22Rv1 (cell line): ENCODE data around the gene SESN3.
"Not testable (repeated sequence)": the region's sequence is repeated elsewhere in the genome, so short reads cannot be mapped to it uniquely, and the experiment has no call there.

ENCODE experiments used
- H3K27ac ChIP-seq: fragments of 450-650 bp; 2 replicates; pipeline ENCODE4 v1.5.1; 2017
- ZFX ChIP-seq: fragments of 450-650 bp; IDR thresholded peaks from 2 replicates; pipeline ENCODE4 v1.6.1; 2017; ENCODE audit warnings: antibody characterized with exemption, borderline replicate concordance
- TF ChIP-seq, protein P1 (sequence below): fragments of 450-650 bp; IDR thresholded peaks from 2 replicates; pipeline ENCODE4 v1.5.1; 2017; ENCODE audit warnings: mild to moderate bottlenecking

The SESN3 gene

DNA sequence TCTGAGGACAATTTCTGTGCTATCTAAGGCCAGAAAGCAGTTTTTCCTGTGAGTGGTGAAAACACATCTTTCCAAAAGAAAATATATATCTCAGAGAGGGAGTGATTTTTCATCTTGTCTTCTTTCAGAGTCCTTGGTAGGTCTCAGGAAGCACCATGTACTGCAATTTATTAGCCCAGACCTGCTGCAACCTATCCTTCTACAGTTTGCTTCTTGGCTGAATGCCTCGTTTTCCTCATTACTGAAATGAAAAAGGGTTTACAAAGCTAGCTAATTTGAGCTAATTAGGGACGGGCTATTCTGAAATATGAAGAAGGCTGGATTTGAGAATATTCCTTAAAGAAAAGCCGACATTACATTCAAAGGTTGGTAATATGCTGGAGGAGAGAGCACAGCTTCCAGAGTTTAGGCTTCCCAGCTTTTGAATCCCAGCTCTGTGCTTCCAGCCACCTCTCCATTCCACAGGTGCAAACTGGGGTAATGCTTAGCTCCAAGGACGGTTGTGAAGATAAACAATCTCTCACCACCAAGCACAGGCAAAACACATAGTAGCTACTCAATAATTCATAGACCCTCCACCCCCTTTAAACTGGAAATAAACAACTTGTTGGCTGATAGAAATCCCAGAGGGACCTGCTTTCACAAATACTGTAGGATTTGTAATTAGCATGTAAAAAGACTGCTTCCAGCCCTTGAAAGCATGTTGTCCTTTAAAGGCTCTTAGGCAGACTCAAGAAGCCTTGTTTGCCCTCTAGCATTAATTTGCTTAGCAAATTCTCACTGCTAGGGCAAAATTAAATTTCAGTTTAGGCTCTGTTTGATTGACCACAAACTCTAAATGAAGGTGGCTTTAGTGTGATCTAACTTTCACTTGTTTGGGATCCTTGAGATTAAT, 24.5 kb upstream of the SESN3 start:
- H3K27ac ChIP-seq = no peak overlapping the region
- TF ChIP-seq, protein P1, sequence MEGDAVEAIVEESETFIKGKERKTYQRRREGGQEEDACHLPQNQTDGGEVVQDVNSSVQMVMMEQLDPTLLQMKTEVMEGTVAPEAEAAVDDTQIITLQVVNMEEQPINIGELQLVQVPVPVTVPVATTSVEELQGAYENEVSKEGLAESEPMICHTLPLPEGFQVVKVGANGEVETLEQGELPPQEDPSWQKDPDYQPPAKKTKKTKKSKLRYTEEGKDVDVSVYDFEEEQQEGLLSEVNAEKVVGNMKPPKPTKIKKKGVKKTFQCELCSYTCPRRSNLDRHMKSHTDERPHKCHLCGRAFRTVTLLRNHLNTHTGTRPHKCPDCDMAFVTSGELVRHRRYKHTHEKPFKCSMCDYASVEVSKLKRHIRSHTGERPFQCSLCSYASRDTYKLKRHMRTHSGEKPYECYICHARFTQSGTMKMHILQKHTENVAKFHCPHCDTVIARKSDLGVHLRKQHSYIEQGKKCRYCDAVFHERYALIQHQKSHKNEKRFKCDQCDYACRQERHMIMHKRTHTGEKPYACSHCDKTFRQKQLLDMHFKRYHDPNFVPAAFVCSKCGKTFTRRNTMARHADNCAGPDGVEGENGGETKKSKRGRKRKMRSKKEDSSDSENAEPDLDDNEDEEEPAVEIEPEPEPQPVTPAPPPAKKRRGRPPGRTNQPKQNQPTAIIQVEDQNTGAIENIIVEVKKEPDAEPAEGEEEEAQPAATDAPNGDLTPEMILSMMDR = no peak
- no peak for TF ChIP-seq ZFX

DNA sequence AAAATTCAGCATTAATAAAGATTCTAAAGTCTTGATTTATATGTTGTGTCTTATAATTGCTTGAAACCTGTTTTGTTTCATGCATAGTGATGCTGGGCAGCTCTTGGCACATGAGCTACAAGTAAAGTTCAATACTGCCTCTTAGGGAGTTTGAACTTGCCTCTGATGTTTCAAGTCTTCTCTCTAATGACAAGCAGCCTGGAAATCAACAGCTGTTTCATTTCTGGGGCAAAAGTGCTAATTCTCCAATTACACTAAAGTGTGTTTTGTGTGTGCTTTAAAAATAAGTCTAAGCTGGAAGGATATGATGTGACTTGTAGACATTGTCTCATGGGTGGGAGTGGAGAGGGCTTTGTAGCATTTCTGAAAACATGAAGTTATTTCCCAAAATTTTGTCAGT, 23.7 kb upstream of the SESN3 start:
- no peak overlapping the region for H3K27ac ChIP-seq
- TF ChIP-seq, protein P1 = no peak
- TF ChIP-seq ZFX = no peak

DNA sequence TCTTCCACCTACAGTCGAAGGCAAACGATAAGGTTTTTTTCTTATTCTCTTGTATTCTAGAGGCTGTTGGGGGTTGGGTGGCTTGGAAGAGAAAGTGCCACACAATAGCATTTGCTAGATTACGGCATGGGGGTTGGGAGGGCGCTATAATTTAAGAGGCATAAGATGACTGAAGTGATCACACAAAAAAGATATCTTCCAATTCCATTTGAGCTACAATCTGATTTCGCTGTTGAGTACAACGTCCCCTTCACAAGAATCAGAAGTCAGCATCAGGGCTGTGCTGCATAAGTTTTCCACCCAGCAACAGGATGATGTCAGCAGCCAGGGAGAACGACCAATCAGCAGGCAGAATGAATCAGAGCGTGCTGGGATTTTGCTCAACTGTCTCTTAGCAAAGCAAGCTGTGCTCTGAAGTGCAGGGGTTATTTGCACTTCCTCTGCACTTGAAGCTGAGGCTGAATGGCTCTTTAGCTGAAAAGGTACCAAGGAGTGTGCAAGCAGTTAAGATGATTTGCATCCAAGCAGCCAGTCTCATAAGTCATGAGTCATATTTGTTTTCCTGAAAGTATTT, 23.2 kb upstream of the SESN3 start:
- no peak overlapping the region for H3K27ac ChIP-seq
- TF ChIP-seq, protein P1 = no peak
- no peak for TF ChIP-seq ZFX

DNA sequence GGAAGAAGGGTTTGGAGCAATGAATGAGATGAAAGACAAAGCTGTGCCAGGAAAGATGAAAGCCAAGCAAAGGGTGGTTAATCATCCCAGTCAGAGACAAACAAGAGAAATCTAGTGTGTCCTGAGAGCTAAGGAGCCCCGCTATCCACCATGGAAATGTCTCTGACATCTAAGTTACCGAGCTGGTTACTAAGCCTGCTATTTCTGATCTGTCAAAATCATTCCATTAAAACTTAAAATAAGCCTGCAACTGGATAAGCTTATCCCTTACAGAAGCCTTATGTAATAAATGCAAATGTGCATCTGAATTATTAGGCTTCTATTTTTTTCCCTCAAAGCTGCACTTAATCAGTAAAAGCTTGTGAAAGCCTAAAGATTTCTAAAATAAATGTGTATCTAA, 22.1 kb upstream of the SESN3 start:
- no peak for TF ChIP-seq ZFX
- TF ChIP-seq, protein P1 = no peak
- H3K27ac ChIP-seq = no peak overlapping the region

DNA sequence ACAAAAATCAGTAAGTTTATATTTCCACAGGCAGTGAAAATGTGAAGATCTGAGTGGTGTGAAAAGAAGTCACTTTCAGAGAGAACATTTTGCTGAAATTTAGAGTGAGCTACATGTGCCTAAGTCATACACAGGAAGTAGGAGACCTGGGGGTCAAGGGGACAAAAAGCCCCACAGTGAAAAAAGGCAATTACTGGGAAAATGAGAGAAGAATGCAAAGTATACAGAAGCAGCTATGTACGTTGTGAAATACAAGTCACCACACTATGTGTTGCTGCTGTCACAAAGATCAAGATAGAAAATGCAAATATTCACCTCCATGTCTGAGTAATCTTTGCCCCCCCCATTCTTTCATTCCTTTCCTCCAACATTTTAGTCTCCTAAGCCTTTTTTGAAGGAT, 21.6 kb upstream of the SESN3 start:
- no peak overlapping the region for H3K27ac ChIP-seq
- TF ChIP-seq ZFX = no peak
- TF ChIP-seq, protein P1 = no peak

DNA sequence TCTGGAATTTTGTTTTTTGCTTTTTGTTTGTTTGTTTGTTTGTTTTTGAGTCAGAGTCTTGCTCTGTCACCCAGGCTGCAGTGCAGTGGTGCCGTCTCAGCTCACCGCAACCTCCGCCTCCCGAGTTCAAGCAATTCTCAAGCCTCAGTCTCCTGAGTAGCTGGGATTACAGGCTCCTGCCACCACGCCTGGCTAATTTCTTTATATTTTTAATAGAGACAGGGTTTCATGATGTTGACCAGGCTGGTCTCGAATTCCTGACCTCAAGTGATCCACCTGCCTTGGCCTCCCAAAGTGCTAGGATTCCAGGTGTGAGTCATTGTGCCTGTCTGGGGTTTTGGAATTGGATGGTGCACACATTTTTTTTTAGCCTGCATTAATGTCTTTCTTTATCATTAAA, 20.9 kb upstream of the SESN3 start:
- not testable (repeated sequence) for H3K27ac ChIP-seq

DNA sequence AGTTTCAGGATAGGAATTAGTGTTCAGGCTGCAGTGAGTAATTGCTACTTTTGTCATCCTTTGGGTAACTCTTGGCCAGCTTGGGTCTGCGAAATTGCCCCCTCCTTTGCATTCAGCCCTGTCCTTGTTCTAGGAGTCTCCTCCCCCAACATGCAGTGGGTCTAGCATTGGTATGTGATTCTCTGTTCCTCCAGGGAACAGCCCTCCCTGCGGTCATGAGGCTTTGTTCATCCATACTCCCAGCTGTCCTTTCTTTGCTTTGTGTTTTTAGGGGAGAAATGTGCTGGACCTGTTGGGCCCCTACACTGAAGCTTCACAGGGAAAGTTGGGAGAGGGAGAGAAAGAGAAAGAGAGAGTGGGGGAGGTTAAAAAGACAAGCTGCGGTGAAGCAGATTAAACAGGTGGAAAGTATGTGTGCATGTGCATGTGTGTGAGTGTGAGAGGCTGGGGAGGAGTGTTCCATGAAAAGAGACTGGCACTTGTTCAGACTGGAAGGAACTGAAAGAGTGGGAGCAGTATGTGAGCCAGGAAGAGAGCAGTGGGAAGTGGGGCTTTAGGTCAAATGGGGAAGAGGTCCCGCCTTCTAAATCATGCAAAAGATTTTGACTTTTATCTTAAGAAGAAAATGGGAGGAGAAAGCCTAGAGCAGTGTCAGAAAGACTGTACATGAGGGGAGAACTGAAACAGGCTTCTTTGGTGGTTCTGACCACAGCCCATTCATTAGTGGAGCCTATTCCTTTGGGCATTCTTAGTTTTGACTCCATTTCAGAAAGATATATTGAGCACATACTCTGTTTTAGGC, 17.9 kb upstream of the SESN3 start:
- no peak overlapping the region for H3K27ac ChIP-seq
- no peak for TF ChIP-seq ZFX

DNA sequence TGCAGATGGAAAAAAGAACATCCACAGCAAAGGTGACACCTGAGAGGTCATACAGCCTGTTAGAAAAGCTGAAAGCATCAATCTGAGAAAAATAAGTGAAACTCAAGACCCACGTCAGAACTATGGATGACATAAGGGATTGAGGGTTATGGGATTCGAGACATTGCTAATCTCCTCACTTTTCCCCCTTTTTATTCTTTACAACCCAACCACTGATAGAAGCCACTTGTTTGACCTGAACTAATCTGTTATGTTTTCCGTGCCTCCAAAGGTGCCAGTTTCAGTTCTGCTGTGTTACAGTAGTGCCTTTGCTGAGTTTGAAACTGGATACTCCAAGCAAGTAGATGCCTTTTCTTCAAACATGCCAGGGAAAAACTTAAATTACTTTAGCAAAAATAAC, 16.9 kb upstream of the SESN3 start:
- H3K27ac ChIP-seq = no peak overlapping the region
- TF ChIP-seq, protein P1 = no peak
- no peak for TF ChIP-seq ZFX
